ENCODE measurements around the gene ACTG1. TPM values are rescaled to one million over a fixed set of nuclear protein-coding genes. Genes with fewer than 3 reads are reported as not detected.

The ACTG1 gene
- total RNA-seq, 1 donor from 2014 or later: 3,469 TPM

GRCh38 chr17:81517339-81518112, 4.9 kb upstream of the ACTG1 start:
- no peak for DNase-seq

- no peak for DNase-seq
Measured at GRCh38 chr17:81517009-81517338, 4.4 kb upstream of the ACTG1 start.

- no peak for DNase-seq
Measured at GRCh38 chr17:81516439-81516838, 3.8 kb upstream of the ACTG1 start.

GRCh38 chr17:81515530-81516041, 3.0 kb upstream of the ACTG1 start:
- no peak for DNase-seq

- DNase-seq: no peak
Measured at GRCh38 chr17:81514739-81515529, 2.3 kb upstream of the ACTG1 start.

GRCh38 chr17:81514489-81514738, 1.8 kb upstream of the ACTG1 start:
- DNase-seq: no peak

GRCh38 chr17:81513753-81514488, 1.3 kb upstream of the ACTG1 start:
- peak; percentile 66 for DNase-seq

GRCh38 chr17:81513372-81513752, 763 bp upstream of the ACTG1 start:
- peak; percentile 66 for DNase-seq

GRCh38 chr17:81511804-81512561, 616 bp downstream of the ACTG1 start:
- no peak for DNase-seq

GRCh38 chr17:81511554-81511803, 1.1 kb downstream of the ACTG1 start:
- DNase-seq: no peak

GRCh38 chr17:81510785-81511553, 1.6 kb downstream of the ACTG1 start:
- no peak for DNase-seq

- no peak for DNase-seq
Measured at GRCh38 chr17:81509972-81510784, 2.4 kb downstream of the ACTG1 start.

GRCh38 chr17:81509207-81509971, 3.2 kb downstream of the ACTG1 start:
- no peak for DNase-seq

GRCh38 chr17:81508639-81509206, 3.9 kb downstream of the ACTG1 start:
- no peak for DNase-seq

GRCh38 chr17:81503619-81504018, 9.0 kb downstream of the ACTG1 start:
- DNase-seq: no peak

- no peak for DNase-seq
Measured at GRCh38 chr17:81502471-81503017, 10.1 kb downstream of the ACTG1 start.

- DNase-seq: no peak
Measured at GRCh38 chr17:81500047-81500446, 12.6 kb downstream of the ACTG1 start.

- no peak for DNase-seq
Measured at GRCh38 chr17:81499601-81499970, 13.0 kb downstream of the ACTG1 start.

- no peak for DNase-seq
Measured at GRCh38 chr17:81498953-81499600, 13.5 kb downstream of the ACTG1 start.

Measured in occipital lobe (tissue), 2 donors.